NCI-H510A (cell line): Measurements from ENCODE around the gene ENO2.
A peak's percentile ranks its signal among the peaks of the same experiment; 100 is the strongest.

Experiments used
- DNase-seq: peaks from one replicate; lab custom pipeline; 2025; lab: John Stamatoyannopoulos, UW

ENO2 gene

DNA sequence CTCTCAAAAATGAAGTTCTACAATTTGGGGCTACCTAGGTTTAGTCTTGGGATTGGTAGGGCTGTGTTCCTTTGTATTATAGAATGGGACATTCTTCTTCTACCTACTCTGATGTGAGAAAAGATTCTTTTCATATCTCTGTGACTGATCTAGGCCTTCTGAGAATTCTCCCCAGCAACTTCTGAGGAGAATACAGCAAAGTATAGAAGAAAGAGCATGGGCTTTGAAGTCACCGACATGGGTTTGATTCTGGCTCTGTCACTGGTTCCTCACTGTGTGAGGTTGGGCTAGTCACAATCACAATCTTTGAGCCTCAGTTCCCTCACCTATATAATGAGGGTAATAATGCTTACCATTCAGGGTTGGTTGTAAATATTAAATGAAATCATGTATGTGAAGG lies 18.4 kb downstream of the ENO2 start:
- DNase-seq = no peak

DNA sequence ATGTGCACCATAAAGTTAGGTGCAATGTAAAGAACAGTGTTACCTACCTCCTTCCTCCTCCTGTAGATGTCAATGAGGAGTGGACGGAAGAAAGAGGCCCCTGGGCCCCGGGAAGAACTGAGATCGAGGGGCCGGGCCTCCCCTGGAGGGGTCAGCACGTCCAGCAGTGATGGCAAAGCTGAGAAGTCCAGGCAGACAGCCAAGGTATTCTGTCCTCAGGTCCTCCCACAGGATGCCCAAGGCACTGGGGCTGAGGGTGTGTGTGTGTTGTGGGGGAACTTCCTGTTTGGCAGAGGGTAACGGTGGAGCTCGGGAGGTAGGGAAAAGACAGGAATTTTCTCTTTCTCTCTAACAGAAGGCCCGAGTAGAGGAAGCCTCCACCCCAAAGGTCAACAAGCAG lies 19.7 kb downstream of the ENO2 start:
- no peak for DNase-seq

DNA sequence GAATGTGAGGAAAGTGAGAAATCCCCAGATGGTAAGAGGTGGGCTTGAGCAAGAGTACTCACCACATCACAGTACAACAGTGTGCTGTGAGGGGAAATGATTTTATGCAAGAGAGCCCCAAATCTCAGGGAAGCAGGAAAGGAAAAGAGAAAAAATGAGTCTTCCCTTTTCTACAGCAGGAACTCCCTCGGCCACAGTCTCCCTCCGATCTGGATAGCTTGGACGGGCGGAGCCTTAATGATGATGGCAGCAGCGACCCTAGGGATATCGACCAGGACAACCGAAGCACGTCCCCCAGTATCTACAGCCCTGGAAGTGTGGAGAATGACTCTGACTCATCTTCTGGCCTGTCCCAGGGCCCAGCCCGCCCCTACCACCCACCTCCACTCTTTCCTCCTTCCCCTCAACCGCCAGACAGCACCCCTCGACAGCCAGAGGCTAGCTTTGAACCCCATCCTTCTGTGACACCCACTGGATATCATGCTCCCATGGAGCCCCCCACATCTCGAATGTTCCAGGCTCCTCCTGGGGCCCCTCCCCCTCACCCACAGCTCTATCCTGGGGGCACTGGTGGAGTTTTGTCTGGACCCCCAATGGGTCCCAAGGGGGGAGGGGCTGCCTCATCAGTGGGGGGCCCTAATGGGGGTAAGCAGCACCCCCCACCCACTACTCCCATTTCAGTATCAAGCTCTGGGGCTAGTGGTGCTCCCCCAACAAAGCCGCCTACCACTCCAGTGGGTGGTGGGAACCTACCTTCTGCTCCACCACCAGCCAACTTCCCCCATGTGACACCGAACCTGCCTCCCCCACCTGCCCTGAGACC lies 21.2 kb downstream of the ENO2 start:
- DNase-seq = no peak

GRCh38 chr12:6936194-6936635 lies 21.8 kb downstream of the ENO2 start:
- DNase-seq = no peak

GRCh38 chr12:6936636-6937480 lies 22.5 kb downstream of the ENO2 start:
- DNase-seq = no peak

- peak; percentile 91 for DNase-seq
These were observed 23.3 kb downstream of the ENO2 start for GRCh38 chr12:6937481-6938352.

- no peak for DNase-seq
These were observed 24.2 kb downstream of the ENO2 start for GRCh38 chr12:6938353-6939190.

DNA sequence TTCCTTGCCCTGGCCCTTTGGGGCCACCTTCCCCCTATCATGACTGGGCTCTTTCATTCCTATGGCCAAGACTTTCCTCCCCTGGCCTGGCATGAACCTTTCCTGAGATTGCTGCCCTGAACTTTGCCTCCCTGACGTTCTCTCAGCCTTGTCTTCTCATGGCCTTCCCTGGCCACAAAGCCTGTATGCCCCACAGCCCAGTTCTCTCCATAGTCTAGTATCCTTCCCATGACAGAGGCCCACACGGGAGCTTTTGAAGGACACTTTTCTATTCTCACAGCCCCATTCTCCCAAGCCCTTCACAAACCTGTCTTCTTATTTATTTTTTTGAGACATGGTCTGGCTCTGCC lies 24.8 kb downstream of the ENO2 start:
- no peak for DNase-seq

DNA sequence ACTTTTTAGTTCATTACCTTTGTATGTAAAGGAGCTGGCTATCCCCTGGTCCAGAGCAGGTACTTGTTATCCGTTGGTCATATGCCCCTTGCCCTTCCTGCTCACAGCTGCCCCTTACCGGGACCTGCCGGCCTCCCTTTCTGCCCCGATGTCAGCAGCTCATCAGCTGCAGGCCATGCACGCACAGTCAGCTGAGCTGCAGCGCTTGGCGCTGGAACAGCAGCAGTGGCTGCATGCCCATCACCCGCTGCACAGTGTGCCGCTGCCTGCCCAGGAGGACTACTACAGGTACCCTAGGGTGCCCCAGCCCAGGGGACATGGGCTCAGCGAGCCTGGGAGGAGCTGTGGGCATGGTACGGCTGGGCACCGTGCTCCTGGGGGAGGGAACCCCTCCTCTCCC lies 26.9 kb downstream of the ENO2 start:
- DNase-seq = no peak

GRCh38 chr12:6941782-6942181 lies 27.4 kb downstream of the ENO2 start:
- no peak for DNase-seq

DNA sequence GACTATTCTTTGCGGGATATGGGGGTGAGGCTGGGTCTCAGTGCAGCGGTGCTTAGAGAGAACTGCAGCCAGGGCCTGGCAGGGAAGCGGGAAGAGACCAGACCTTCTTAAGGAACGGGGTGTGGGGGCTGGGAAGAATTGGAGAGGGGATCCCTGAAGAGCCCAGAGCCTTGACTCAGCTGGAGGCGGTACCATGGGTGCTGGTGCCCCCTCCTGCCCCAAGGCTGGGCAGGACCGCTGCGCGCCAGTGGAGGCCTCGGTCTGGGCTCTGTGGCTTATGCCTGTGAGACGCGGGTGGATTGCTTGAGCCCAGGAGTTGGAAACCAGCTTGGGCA lies 27.9 kb downstream of the ENO2 start:
- no peak for DNase-seq

GRCh38 chr12:6943389-6943721 lies 29.0 kb downstream of the ENO2 start:
- DNase-seq = peak; percentile 57

GRCh38 chr12:6943722-6944380 lies 29.5 kb downstream of the ENO2 start, which contains the start of the genes C12orf57 and RNU7-1:
Gene C12orf57 (plus strand): TSS chr12:6944022. CDS start chr12:6944122, 100 bp downstream.
Gene RNU7-1 (plus strand): TSS chr12:6943816.
- DNase-seq = peak; percentile 65

GRCh38 chr12:6944381-6945186 lies 30.2 kb downstream of the ENO2 start:
- peak; percentile 82 for DNase-seq

- DNase-seq = no peak
These were observed 31.2 kb downstream of the ENO2 start for GRCh38 chr12:6945613-6946012.

DNA sequence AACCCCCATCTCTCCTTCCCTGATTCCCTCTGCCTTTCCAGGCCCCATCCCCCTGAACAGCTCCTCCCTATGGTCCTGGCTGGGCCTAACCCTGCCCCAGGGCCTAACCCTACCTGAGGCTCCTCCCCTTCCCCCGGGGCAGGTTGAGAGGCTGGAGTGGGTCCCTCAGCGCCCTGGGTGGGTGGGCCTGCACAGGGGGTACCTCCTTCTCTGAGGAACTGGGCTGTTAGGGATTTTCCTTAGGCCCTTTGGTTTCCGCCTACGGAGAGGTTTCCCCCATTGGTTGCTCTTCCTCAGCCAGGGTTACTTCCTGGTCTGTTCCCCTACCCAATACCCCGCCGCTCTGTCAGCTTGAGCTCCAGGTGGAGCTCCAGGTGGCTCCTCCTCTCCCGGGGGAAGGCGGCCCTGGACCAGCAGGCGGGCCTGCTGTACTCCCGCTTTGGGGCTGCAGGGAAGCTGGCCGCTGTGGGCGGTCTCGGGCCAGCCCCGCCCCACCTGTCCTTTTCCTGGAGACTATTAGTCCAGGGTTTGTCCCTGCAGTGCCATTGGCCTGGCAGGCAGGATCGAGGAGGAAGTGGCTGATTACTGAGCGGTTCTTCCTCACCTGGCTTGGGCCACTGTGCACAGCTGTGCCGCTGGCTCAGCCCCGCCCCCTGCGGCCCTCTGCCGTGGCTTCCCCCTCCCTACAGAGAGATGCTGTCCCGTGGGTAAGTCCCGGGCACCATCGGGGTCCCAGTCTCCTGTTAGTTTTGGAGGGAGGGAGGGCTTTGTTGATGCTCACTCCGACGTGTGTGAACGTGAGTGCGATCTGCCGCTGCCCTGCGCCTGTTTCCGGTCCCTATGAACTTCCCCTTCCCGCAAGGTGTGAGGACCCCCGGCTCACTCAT lies 31.9 kb downstream of the ENO2 start:
- peak; percentile 87 for DNase-seq

DNA sequence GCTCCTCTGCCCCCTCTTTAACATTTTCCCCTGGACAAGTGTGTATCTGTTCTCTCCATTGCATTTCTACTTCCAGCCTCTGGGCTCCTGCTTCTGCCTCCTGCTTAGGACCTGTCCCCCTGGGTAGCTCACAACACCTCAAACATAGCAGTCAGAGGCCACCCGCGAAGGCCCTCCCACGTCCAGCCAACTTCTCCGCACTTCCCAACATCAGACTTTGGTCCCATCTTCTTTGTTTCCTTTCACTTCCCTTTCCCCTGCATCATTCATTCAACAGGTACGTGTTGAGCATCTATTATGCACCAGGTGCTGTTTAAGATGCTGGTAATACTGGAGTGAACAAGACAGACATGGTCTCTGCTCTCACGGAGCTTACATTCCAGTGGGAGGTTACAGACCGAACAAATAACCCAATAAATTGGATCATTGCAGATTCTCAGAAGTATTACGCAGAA lies 32.6 kb downstream of the ENO2 start:
- no peak for DNase-seq

DNA sequence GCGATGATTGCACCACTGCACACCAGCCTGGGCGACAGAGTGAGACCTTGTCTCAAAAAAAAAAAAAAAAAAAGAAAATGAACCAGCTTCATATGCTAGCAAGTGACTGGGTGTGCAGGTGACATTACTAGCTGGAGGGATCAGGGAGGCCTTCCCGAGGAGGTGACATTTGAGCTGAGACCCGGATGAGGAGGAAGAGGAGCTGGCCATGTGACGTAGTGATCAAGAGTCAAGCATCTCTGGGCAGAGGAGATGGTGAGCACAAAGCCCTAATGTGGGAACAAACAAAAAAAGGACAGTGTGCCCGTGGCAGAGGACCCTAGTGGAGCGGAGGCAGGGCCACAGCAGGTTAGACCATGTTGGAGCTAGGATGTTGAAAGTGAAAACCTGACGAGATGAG lies 33.2 kb downstream of the ENO2 start:
- DNase-seq = no peak
